H1 (cell line): ENCODE measurements around the gene ANAPC16. TPM values are rescaled to one million over a fixed set of nuclear protein-coding genes. Genes with fewer than 3 reads are reported as not detected.

ENCODE experiments used
- CTCF ChIA-PET: fragments of 300-600 bp; sonication (Branson Sonifier 250); formaldehyde crosslinking; loops from one replicate; lab custom pipeline; 2021; ENCODE audit not compliant: partially characterized antibody; lab: Charles Lee
- POLR2A ChIA-PET: fragments of 300-600 bp; sonication (Branson Sonifier 250); formaldehyde crosslinking; loops from one replicate; lab custom pipeline; 2021; ENCODE audit warnings: inconsistent platforms; ENCODE audit not compliant: partially characterized antibody; lab: Charles Lee
- DNase-seq, 2 experiments: peaks; one replicate each; pipeline versions ENCODE4 v3.0.0 to v3.0.0-alpha.2; 2010 to 2022; ENCODE audit warnings: low spot score in 2 of 2, low read depth in 1 of 2, mixed read lengths in 1 of 2
- FAIRE-seq: peaks from 2 replicates; lab custom pipeline; 2011; peaks lifted over from hg19 to GRCh38; lab: Jason Lieb, UNC
- H2AFZ ChIP-seq: 2 replicates; pipeline ENCODE4 v1.8.1; 2012; ENCODE audit warnings: low read length, inconsistent platforms
- H2AK5ac ChIP-seq: 2 replicates; pipeline ENCODE4 v1.6.1; 2013; ENCODE audit warnings: low read depth, low read length
- H2BK120ac ChIP-seq: replicated peaks from 2 replicates; pipeline ENCODE3; 2013; ENCODE audit warnings: low read depth, low read length, inconsistent platforms
- H2BK12ac ChIP-seq: 2 replicates; pipeline ENCODE4 v1.6.1; 2013; ENCODE audit warnings: low read depth, low read length
- H2BK15ac ChIP-seq: 2 replicates; pipeline ENCODE4 v1.6.1; 2013; ENCODE audit warnings: low read length
- H2BK20ac ChIP-seq: 2 replicates; pipeline ENCODE4 v1.6.1; 2013; ENCODE audit warnings: low read length
- H2BK5ac ChIP-seq: 2 replicates; pipeline ENCODE4 v1.6.1; 2013; ENCODE audit warnings: low read depth, low read length
- H3K14ac ChIP-seq: 2 replicates; pipeline ENCODE4 v1.6.1; 2013; ENCODE audit warnings: inconsistent platforms; ENCODE audit not compliant: insufficient read length
- H3K18ac ChIP-seq: 2 replicates; pipeline ENCODE4 v1.6.1; 2013; ENCODE audit warnings: low read length; ENCODE audit errors: extremely low read depth
- H3K23ac ChIP-seq: 2 replicates; pipeline ENCODE4 v1.6.1; 2013; ENCODE audit warnings: inconsistent platforms; ENCODE audit not compliant: insufficient read length
- H3K23me2 ChIP-seq: 2 replicates; pipeline ENCODE4 v1.6.1; 2013; ENCODE audit warnings: low read depth, low read length
- H3K27ac ChIP-seq: 2 replicates; pipeline ENCODE4 v1.6.1; 2011; ENCODE audit warnings: low read depth, low read length, inconsistent platforms
- H3K27me3 ChIP-seq, 4 experiments: replicated peaks in 1 of 4; 1 replicate in 1 of 4; 2 replicates in 3 of 4; pipeline versions ENCODE4 v1.6.1 to v1.8.1; 2011 to 2013; ENCODE audit warnings: low read length in 3 of 4, mild to moderate bottlenecking in 3 of 4, inconsistent platforms in 2 of 4, mixed read lengths in 2 of 4, moderate library complexity in 1 of 4; ENCODE audit not compliant: control insufficient read depth in 3 of 4, insufficient read depth in 3 of 4; ENCODE audit errors: extremely low read depth in 1 of 4
- H3K36me3 ChIP-seq, 4 experiments: 2 replicates each; pipeline versions ENCODE4 v1.6.1 to v1.8.1; 2011 to 2013; ENCODE audit warnings: mild to moderate bottlenecking in 4 of 4, low read length in 3 of 4, moderate library complexity in 2 of 4, control low read depth in 1 of 4, inconsistent platforms in 1 of 4; ENCODE audit not compliant: insufficient read depth in 4 of 4, control insufficient read depth in 2 of 4
- H3K4ac ChIP-seq: replicated peaks from 2 replicates; pipeline ENCODE3; 2013; ENCODE audit warnings: low read length, low read depth, mixed read lengths, inconsistent platforms; ENCODE audit not compliant: insufficient read length
- H3K4me1 ChIP-seq, 4 experiments: replicated peaks in 1 of 4; 1 replicate in 1 of 4; 2 replicates in 3 of 4; pipeline versions ENCODE4 v1.6.1 to v1.8.1; 2011 to 2013; ENCODE audit warnings: low read length in 3 of 4, inconsistent platforms in 2 of 4, mixed read lengths in 1 of 4; ENCODE audit not compliant: insufficient read depth in 4 of 4, control insufficient read depth in 3 of 4
- H3K4me2 ChIP-seq, 2 experiments: 2 replicates each; pipeline versions ENCODE4 v1.6.1 to v1.8.1; 2011 to 2013; ENCODE audit warnings: low read depth in 2 of 2, low read length in 2 of 2, control low read depth in 1 of 2, inconsistent platforms in 1 of 2, mild to moderate bottlenecking in 1 of 2; ENCODE audit not compliant: insufficient read depth in 1 of 2
- H3K4me3 ChIP-seq, 4 experiments: fragments of 200-600, 300-600 bp in 1 of 4; sonication (generic), shearing (Covaris generic), sonication (Bioruptor Twin) in 1 of 4; 2 replicates each; pipeline versions ENCODE4 v1.5.1 to v1.8.1; 2011 to 2016; ENCODE audit warnings: low read length in 4 of 4, low read depth in 3 of 4, control low read depth in 2 of 4, inconsistent platforms in 2 of 4, mild to moderate bottlenecking in 2 of 4, mixed read lengths in 1 of 4, moderate library complexity in 1 of 4; ENCODE audit not compliant: insufficient read depth in 2 of 4; ENCODE audit errors: extremely low read depth in 1 of 4
- H3K56ac ChIP-seq: replicated peaks from 2 replicates; pipeline ENCODE3; 2013; ENCODE audit warnings: low read depth, mild to moderate bottlenecking, mixed read lengths, low read length, inconsistent platforms; ENCODE audit not compliant: insufficient read length
- H3K79me1 ChIP-seq: 2 replicates; pipeline ENCODE4 v1.6.1; 2013; ENCODE audit warnings: low read depth, low read length, control low read depth
- H3K79me2 ChIP-seq, 2 experiments: 2 replicates each; pipeline versions ENCODE4 v1.6.1 to v1.8.1; 2012 to 2013; ENCODE audit warnings: low read length in 2 of 2, mild to moderate bottlenecking in 2 of 2, inconsistent platforms in 1 of 2; ENCODE audit not compliant: insufficient read depth in 2 of 2, control insufficient read depth in 1 of 2
- H3K9ac ChIP-seq, 4 experiments: replicated peaks in 1 of 4; 1 replicate in 1 of 4; 2 replicates in 3 of 4; pipeline versions ENCODE4 v1.6.1 to v1.8.1; 2011 to 2013; ENCODE audit warnings: low read depth in 3 of 4, low read length in 3 of 4, control low read depth in 2 of 4, mild to moderate bottlenecking in 2 of 4, moderate library complexity in 2 of 4, inconsistent platforms in 1 of 4; ENCODE audit errors: extremely low read depth in 1 of 4
- H3K9me3 ChIP-seq, 2 experiments: 2 replicates each; pipeline versions ENCODE4 v1.6.1 to v1.8.1; 2012 to 2013; ENCODE audit warnings: mild to moderate bottlenecking in 2 of 2, moderate library complexity in 2 of 2, control low read depth in 1 of 2, inconsistent platforms in 1 of 2, low read depth in 1 of 2, low read length in 1 of 2, mixed read lengths in 1 of 2; ENCODE audit not compliant: insufficient read depth in 2 of 2
- H4K20me1 ChIP-seq, 2 experiments: replicated peaks in 1 of 2; 2 replicates each; pipeline versions ENCODE3 to v1.8.1; 2011 to 2013; ENCODE audit warnings: inconsistent platforms in 2 of 2, low read length in 2 of 2, mild to moderate bottlenecking in 1 of 2; ENCODE audit not compliant: insufficient read depth in 2 of 2, control insufficient read depth in 1 of 2
- H4K5ac ChIP-seq: 2 replicates; pipeline ENCODE4 v1.6.1; 2013; ENCODE audit warnings: low read length, low read depth, mixed read lengths, inconsistent platforms; ENCODE audit not compliant: insufficient read length
- H4K8ac ChIP-seq: 2 replicates; pipeline ENCODE4 v1.8.0; 2013; ENCODE audit warnings: mild to moderate bottlenecking, moderate library complexity, low read length, inconsistent platforms; ENCODE audit not compliant: insufficient read depth; ENCODE audit errors: extremely low read depth
- H4K91ac ChIP-seq: replicated peaks from 2 replicates; pipeline ENCODE3; 2013; ENCODE audit warnings: low read length, mixed read lengths, inconsistent platforms; ENCODE audit not compliant: insufficient read length
- BCL11A ChIP-seq, 2 experiments: IDR thresholded peaks; one replicate each; pipeline ENCODE4 v1.6.1; 2011; ENCODE audit warnings: low read depth in 2 of 2, low read length in 2 of 2, mild to moderate bottlenecking in 2 of 2
- CHD2 ChIP-seq: IDR thresholded peaks from 2 replicates; pipeline ENCODE4 v1.6.1; 2012; ENCODE audit warnings: low read length, improper control_type of control experiment
- CREB1 ChIP-seq: IDR thresholded peaks from 2 replicates; pipeline ENCODE4 v1.6.1; 2012; ENCODE audit warnings: inconsistent platforms
- CTBP2 ChIP-seq: IDR thresholded peaks from 2 replicates; pipeline ENCODE4 v1.7.0; 2011; ENCODE audit warnings: borderline replicate concordance, mild to moderate bottlenecking, moderate library complexity, mixed read lengths, low read length; ENCODE audit not compliant: insufficient read depth, insufficient read length
- GABPA ChIP-seq: IDR thresholded peaks from 2 replicates; pipeline ENCODE4 v1.6.1; 2011; ENCODE audit warnings: mild to moderate bottlenecking, low read length, moderate library complexity, borderline replicate concordance; ENCODE audit not compliant: insufficient read depth
- GTF2F1 ChIP-seq: IDR thresholded peaks from 2 replicates; pipeline ENCODE4 v1.6.1; 2012; ENCODE audit warnings: low read depth, low read length, improper control_type of control experiment, borderline replicate concordance
- JUN ChIP-seq: IDR thresholded peaks from 2 replicates; pipeline ENCODE4 v1.6.1; 2011; ENCODE audit warnings: low read depth, mild to moderate bottlenecking, improper control_type of control experiment, low read length
- KDM1A ChIP-seq: fragments of 200-600, 300-600 bp; sonication (generic); IDR thresholded peaks from 2 replicates; pipeline ENCODE4 v1.7.1; 2016; ENCODE audit warnings: mild to moderate bottlenecking, low read length, borderline replicate concordance
- KDM4A ChIP-seq: IDR thresholded peaks from one replicate; pipeline ENCODE4 v1.7.1; 2012; ENCODE audit warnings: low read depth, mild to moderate bottlenecking, moderate library complexity, low read length, inconsistent platforms; ENCODE audit not compliant: severe bottlenecking
- KDM5A ChIP-seq: fragments of 200-600 bp; IDR thresholded peaks from 2 replicates; pipeline ENCODE4 v1.7.1; 2012; ENCODE audit warnings: mild to moderate bottlenecking, low read length, inconsistent platforms, mixed read lengths
- MAFK ChIP-seq: IDR thresholded peaks from 2 replicates; pipeline ENCODE4 v1.6.1; 2012; ENCODE audit warnings: low read depth, mild to moderate bottlenecking, improper control_type of control experiment, low read length
- NRF1 ChIP-seq: IDR thresholded peaks from 2 replicates; pipeline ENCODE4 v1.6.1; 2011; ENCODE audit warnings: mild to moderate bottlenecking, low read depth, low read length, improper control_type of control experiment
- PHF8 ChIP-seq: fragments of 200-600 bp; sonication (generic); conservative IDR thresholded peaks from 2 replicates; pipeline ENCODE4 v1.7.1; 2012; ENCODE audit warnings: low read depth, mild to moderate bottlenecking, inconsistent platforms, low read length, moderate library complexity
- RXRA ChIP-seq: IDR thresholded peaks from 2 replicates; pipeline ENCODE4 v1.6.1; 2011; ENCODE audit warnings: low read depth, mild to moderate bottlenecking, low read length, moderate library complexity; ENCODE audit not compliant: insufficient read depth
- SUZ12 ChIP-seq: fragments of 200-600 bp; sonication (generic); IDR thresholded peaks from 2 replicates; pipeline ENCODE4 v1.6.1; 2012; ENCODE audit warnings: mild to moderate bottlenecking, inconsistent platforms, low read length, moderate library complexity, mixed read lengths
- WGBS, 2 experiments: shearing (Covaris generic) in 1 of 2; methylation state at CpG; one replicate each; pipeline versions ENCODE4 v1.1.6 to v1.1.7; 2013 to 2015; ENCODE audit warnings: low lambda C conversion rate in 2 of 2, mixed read lengths in 2 of 2, inconsistent platforms in 1 of 2, low coverage in 1 of 2, missing lambda C conversion rate in 1 of 2; ENCODE audit not compliant: insufficient replicate concordance in 2 of 2, insufficient coverage in 1 of 2, insufficient read length in 1 of 2; ENCODE audit errors: extremely low coverage in 1 of 2, missing lambda C conversion rate in 1 of 2; 5-methylcytosine and 5-hydroxymethylcytosine counted together
- polyA plus RNA-seq, 7 experiments: library from polyadenylated mRNA; depleted of rRNA in 3 of 7; stranded (reverse) in 5 of 7; unstranded in 2 of 7; fragments of >200 nt in 5 of 7; fragments of 200-250 nt in 2 of 7; gene quantifications; 1 replicate in 5 of 7; 2 replicates in 1 of 7; 4 replicates in 1 of 7; pipeline versions ENCODE4 v1.2.1 to v1.2.3, GENCODE V29; 2011 to 2013; ENCODE audit warnings: missing spikeins in 2 of 7, mixed read lengths in 2 of 7
- total RNA-seq: library from RNA; stranded (reverse); fragmentation: NEBNext Ultra II Directional; extraction: Animal tissue kit (Norgen Biotek cat#: 25700); gene quantifications from 2 replicates; pipeline ENCODE4 v1.2.1, GENCODE V29; 2021

ANAPC16 gene
- total and polyA plus RNA-seq, 2 of the 8 experiments (the other 6 are each of a cell fraction or from before 2014, with no cell fraction given): 53.1 to 57.4 TPM

GRCh38 chr10:72184156-72184555 is 31.7 kb upstream of the ANAPC16 start:
- H3K4me1 ChIP-seq: no peaks in the 10 kb centered on the region
- H3K23me2 ChIP-seq: no peaks in the 10 kb centered on the region
- no peak overlapping the region for H3K23ac ChIP-seq
- CTCF ChIA-PET: interaction anchor here (1.2 kb wide), 1 partner anchor 115 kb away, joined by 3 read pairs; no protein-coding TSS in a partner anchor
- H2BK5ac ChIP-seq: no peak overlapping the region
- H2AK5ac ChIP-seq: no peak overlapping the region
- no peak overlapping the region for H4K5ac ChIP-seq
- H4K91ac ChIP-seq: no peak overlapping the region
- no peak overlapping the region for H2BK20ac ChIP-seq
- DNase-seq: no peak
- H2BK120ac ChIP-seq: no peak overlapping the region
- H3K4me2 ChIP-seq: no peak overlapping the region
- no peak overlapping the region for H2BK12ac ChIP-seq
- WGBS, 2 experiments: 97% methylated on average over 2 of the region's 2 CpGs; no CpG with 5 or more reads in 1 of the 2 experiments
- no peaks in the 10 kb centered on the region for H3K79me1 ChIP-seq
- POLR2A ChIA-PET: interaction anchor here (1.0 kb wide), 1 partner anchor 13 kb away, joined by 3 read pairs; no protein-coding TSS in a partner anchor
- H3K56ac ChIP-seq: no peak overlapping the region
- H2BK15ac ChIP-seq: no peak overlapping the region
- FAIRE-seq: no peak
- H4K8ac ChIP-seq: no peak overlapping the region
- no peak overlapping the region for H3K18ac ChIP-seq
- no peaks in the 10 kb centered on the region for H3K79me2 ChIP-seq
- peaks cover 3% of the 10 kb centered on the region in 2 experiments; a peak in 2 of 4 replicates for H3K9me3 ChIP-seq
- peaks cover 0 to 4% (median 2%) of the 10 kb centered on the region in 4 experiments; a peak in 3 of 8 replicates for H3K36me3 ChIP-seq
- H3K14ac ChIP-seq: no peak overlapping the region
- no peaks in the 10 kb centered on the region for H3K27me3 ChIP-seq
- H2AFZ ChIP-seq: no peak overlapping the region
- no peak overlapping the region for H3K4ac ChIP-seq
- TF ChIP-seq KDM4A (no peak), BCL11A (IDR thresholded peaks at IDR 0.05; ENCODE audit: low read depth in 2 of 2, low read length in 2 of 2) (no peak), PHF8 (no peak), CREB1 (no peak), NRF1 (no peak), GTF2F1 (no peak), JUN (no peak), CTBP2 (no peak), MAFK (no peak), CHD2 (no peak), RXRA (no peak), SUZ12 (no peak), KDM5A (no peak), KDM1A (no peak), GABPA (no peak)
- H4K20me1 ChIP-seq: no peaks in the 10 kb centered on the region
- H3K4me3 ChIP-seq: no peak overlapping the region
- no peak overlapping the region for H3K9ac ChIP-seq
- no peak overlapping the region for H3K27ac ChIP-seq
